Iris pigment epithelial cell (primary cell): Measurements from ENCODE around the gene NPM3.

Experiments
- DNase-seq: peaks from one replicate; pipeline ENCODE4 v3.0.0-alpha.2; 2011; ENCODE audit warnings: low read depth

Gene NPM3

DNA sequence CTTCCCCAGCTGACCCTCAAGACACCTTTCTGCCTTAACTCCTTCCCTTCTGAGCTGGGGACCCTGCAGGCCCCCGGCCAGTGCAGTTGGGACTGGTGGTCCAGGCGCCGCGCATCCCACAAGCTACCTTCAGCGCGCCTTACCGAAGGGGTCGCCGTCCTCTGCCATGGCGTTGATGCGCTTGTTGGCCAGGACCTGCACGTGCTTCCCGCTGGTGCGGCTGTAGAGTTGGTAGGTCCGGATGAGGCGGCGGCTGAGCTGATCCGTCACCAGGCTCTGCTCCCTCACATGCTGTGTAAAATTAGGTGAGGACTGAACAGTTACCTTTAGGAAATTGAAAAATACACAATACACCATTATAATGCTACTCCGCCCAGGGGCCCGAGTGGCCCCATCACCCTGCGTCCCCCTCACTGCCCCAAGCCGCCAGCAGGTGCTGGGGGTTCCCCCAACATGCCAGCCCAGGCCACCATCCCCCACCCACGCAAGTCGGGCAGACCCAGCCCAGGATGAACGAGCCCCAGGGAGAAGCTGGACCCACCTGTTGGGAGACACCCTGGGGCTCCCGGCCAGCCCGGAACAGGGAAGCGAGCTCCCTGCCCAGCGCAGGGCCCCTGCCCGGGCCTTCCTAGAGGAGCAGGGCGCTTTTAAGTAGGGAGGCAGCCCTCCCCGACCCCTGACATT, 8.5 kb downstream of the NPM3 start:
- DNase-seq, result no peak

DNA sequence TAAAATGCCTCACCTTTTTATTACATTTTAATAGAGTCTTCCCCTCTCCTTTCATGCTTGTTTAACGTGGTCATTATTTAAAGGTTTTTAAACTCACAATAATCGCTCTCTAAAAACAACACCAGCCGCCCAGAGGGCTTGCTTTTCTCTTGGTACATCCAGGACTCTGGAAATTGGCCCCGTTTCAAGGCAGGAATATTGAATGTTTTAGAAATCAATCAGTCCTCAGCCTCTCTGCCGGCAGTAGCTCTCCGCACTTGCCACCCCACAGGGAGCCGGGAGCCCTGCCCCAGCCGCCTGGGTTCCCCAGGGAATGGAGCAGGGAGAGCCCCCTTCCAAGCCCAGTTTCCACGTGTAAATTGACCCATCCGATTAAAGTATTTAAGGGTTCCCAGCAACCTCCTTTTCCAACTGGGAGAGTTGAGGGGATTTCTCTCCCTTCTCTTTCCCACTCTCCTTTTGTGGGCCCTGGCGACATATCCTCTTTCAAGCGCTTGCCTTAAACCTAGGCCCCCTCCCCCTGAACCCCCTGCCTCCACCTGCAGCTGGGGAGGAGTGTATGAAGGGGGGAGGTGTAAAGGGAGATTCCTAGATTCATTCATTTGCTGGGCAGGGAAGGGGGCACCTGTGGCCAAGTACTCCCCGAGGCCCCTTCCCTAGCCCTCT, 9.2 kb downstream of the NPM3 start:
- no peak for DNase-seq

- no peak for DNase-seq
Observed at GRCh38 chr10:101772895-101773761, 10.1 kb downstream of the NPM3 start.

- no peak for DNase-seq
Observed at GRCh38 chr10:101772017-101772894, 11.0 kb downstream of the NPM3 start.

GRCh38 chr10:101771380-101771779, 11.9 kb downstream of the NPM3 start:
- no peak for DNase-seq

DNA sequence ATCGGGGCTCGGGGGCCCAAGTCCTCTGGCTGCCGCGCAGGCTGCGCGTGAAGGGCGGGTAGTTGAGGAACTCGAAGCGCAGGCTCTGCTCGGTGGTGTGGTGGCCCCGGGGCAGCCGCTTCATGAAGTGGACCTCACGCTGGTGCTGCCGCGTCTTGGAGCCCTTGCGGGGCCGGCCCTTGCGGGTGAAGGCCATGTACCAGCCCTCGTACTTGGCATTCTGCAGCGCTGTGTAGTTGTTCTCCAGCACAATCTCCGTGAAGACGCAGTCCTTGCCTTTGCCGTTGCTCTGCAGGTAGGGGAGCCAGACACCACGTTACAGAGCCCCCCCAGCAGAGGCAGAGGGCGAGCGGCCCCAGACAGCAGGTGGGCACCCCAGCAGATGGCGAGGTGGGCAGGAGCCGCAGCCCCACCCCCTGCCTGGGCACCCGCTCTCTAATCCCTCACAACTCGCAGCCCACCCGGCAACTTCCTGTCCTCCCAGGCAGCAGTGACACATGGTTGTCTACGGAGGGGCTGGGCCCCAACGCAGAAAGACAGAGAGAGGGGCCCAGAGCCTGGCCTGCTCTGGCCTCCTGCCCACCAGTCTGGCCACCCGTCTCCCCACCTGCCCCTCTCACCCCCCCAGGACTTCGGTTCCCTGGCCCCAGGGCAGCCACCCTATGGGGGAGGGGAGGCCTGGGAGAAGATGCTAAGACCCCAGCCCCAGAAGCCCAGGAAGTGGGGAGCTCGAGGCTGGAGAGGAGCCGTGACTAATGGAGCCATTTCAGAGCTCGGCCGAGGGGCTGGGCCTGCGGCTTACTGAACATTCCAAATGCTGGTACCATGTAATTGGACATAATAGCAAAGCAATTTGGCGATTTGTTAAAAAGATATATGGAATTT, 12.7 kb downstream of the NPM3 start:
- no peak for DNase-seq

DNA sequence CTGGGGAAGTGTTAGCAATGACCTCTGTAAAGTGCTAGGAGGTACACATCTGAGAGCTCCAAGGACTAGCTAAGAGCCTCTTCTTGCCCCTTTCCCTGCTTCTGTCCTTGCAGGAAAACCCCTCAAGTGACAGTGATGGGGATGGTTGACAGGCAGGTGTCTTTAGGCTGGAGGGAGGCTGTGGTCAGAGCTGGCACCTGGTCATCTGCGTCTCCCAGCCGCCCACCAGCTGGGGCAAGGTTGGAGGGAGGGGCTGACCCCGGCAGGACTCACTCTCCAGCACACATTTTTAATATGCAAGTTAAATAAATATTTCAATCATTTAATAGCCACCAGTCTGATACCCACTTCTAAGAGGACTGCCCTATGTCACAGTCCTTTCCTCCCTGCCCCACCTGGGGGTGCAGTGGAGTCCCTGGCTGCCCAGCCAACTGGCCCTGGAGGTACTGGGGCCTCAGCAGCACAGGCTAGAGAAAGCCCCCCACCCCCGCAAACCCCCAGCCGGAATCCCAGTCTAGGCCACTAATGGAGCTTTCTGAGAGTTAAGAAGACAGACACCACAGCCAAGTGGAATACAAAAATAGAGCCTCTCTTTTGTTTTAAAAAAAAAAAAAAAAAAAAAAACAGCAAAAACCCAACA, 13.6 kb downstream of the NPM3 start:
- DNase-seq, result no peak

DNA sequence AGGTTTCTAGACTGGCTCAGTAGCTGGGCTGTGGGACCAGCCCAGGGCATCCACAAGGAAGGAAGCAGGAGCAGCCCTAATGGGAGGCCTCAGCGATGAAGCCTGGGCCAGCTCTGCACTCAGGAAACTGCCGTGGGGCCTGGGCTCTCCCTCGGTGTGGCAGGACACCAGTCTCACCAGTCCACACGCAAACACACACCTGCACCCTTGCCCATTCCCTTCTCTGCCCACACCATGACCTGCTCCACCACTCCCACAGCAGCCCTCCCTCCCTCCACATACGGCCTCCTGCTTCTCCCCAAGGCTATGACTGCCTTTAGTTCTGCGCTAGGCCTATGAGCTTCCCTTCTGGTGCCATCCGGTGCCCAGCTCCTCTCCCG, 14.5 kb downstream of the NPM3 start:
- no peak for DNase-seq

- DNase-seq, result no peak
Observed at GRCh38 chr10:101767966-101768790, 15.1 kb downstream of the NPM3 start.

DNA sequence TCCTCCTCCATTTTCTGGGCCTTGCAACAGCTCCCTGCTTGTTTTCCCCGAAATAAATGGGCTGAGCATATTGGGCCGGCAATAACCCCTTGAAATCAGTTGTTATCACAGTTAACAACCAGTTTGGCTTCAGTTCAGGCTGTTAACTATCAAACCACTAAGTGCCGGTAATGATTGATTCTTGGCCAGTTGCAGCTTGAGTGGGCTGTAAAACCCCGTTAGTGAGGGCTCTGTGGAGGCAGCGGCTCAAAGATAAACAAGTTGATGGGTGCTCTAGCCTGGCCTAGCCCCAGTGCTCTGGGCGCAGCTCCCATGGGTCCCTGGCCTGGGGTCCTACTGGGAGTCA, 15.7 kb downstream of the NPM3 start:
- no peak for DNase-seq

DNA sequence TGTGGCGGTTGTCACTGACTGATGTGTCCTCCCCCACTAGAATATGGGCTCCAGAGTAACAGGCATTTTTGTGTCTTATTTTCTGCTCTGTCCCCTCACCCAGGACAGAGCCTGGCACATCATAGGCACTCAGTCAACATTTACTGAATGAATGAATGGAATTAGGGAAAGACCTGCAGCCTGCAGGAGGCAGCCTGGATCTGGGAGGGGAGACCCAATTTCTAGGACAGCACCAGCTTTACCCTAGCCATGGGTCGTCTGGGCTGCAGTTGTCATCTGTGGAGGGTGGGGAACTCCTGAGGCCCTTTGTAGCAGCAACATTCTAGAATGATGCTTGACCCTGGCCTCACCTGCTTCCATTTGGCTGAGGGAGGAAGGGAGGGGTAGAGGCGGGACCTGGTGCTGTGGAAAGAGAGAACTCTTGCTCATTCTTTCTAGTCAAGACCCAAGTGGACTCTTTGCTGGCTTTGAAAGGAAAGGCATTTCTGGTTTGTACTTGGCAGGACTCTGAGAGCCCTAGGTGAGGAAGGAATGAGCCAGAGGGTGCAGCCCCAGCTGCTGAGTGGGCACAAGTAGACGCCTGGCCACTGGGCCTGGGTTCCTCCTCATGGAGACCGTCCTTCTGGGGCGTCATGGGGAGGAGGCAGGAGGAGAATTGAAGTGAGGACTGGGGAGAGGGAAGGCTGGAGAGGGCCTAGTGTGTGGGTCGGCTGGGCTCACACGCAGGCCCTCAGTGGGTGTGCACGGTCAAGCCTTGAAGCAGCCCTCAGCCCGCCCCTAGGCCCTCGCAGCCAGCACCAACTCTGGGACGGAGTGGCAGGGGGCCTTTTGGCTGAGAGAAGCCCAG, 16.3 kb downstream of the NPM3 start:
- no peak for DNase-seq

- DNase-seq, result no peak
Observed at GRCh38 chr10:101766306-101766705, 16.9 kb downstream of the NPM3 start.

DNA sequence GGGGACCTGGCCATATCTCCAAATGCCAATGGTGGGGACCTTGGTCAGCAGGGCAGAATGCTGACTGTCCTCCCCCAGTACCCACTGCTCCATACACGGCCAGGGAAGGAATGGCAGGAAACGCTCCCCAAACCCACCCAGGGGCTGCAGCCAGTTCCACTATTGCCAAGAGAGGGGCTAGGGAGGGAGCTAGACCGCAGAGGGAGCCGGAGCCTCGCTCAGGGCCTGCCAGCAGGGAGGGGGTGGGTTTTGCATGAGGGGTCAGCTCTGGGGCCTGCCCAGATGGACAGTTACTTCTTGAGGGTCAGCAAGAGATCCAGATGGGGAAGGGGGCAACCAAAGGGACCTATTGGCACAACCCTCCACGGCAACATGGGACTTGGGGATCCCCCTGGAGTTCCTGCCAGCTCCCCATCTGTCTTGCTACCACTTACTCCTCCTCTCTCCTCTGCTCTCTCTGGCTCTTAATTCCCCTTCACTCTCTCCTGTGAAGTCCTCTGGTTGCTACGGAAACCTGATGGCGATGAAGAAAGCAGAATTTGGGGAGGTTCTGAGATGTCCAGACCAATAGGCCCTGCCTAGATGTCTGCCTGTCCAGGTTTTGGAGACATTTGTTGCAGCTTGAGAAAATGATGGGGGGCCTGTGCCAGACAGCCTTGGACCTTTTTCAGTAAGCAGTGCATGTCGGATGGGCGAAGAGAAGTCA, 20.0 kb downstream of the NPM3 start:
- DNase-seq, result no peak

- DNase-seq, result no peak
Observed at GRCh38 chr10:101762736-101763135, 20.5 kb downstream of the NPM3 start.

DNA sequence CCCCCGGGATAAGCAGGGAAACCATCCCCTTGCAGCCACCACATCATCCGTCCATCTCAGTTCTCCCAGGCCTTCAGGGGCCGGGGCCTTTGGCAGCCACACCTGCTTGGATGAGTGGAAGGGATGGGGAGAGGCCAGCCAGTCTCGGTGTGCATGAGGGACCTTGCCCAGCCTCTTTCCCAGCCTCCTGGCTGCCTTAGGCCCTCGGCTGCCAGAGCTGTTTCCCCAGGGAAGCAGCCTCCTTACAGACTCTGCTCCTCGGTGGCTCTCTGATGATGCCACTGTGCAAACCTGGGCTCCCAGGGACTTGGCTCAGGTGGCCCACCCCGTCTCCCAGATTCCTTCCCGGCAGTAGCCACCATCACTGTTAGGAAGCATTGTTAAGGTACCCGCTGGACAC, 22.0 kb downstream of the NPM3 start:
- DNase-seq, result no peak

- DNase-seq, result no peak
Observed at GRCh38 chr10:101760510-101760909, 22.7 kb downstream of the NPM3 start.

DNA sequence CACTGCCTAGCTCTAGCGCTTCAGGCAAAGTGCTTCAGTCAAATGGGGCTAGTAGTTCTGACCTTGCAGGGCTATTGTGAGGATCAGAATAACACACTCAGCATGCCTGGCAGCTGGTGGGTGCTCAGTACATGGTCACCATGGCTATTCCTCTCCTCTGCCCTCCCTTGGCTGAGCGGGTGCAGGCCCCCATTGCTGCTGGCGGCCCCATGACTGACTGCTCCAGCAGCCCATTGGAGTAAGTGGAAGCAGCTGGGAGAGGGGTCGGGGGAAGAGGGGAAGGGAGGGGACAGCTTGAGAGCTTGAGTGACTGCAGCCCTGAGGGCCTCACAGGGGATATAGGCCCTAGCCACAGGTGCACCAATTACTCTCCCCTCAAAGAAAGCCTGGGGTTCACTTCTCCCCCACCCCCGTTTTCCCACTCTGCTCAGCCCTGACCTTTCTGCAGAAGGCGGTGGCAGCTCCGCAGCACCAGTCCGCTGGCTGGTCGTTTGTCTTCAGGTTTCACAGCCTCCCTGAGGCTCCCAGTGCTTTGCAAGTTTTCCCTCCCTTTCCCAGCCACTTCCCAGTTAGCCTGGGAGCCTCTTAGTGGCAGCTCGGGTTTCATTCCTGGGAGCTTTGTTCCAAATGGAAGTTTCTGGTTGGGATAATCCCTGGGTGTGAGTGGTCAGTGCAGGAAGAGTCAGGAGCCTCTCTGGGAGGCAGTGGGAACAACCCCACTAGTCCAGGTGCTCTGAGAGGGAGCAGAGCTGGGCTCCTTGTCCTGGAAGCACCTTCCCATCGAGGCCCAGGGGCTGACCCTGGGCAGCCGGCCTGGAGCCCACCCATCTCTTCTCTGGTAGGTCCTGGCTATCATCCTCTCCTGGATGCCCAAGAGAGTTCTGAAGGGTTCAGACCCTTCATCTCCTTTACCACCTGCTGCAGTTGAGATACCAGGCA, 23.7 kb downstream of the NPM3 start:
- DNase-seq, result no peak
